GM23338 (cell line): ENCODE results near the gene TMEM30A. TPM values are rescaled to one million over a fixed set of nuclear protein-coding genes. Genes with fewer than 3 reads are reported as not detected.
A peak's percentile ranks its signal among the peaks of the same experiment; 100 is the strongest.

ENCODE experiments used
- ATAC-seq: fragments of 200-7000 bp; cut with Tn5 transposase; 3 replicates; pipeline ENCODE4 v1.9.1; 2020
- DNase-seq: peaks from one replicate; pipeline ENCODE4 v3.0.0-alpha.2; 2015; ENCODE audit warnings: low spot score
- H2AFZ ChIP-seq: fragments of 200-600 bp; sonication (generic); 2 replicates; pipeline ENCODE4 v1.8.0; 2016; ENCODE audit warnings: antibody characterized with exemption, mild to moderate bottlenecking, moderate library complexity
- H3F3A ChIP-seq: fragments of 200-600 bp; sonication (generic); replicated peaks from 2 replicates; pipeline ENCODE4 v1.8.0; 2017; ENCODE audit warnings: antibody characterized with exemption, mixed run types, low read depth
- H3K27ac ChIP-seq: fragments of 200-600 bp; sonication (generic); 2 replicates; pipeline ENCODE4 v1.6.1; 2016; ENCODE audit warnings: low read depth
- H3K27me3 ChIP-seq: fragments of 200-600 bp; sonication (generic); 2 replicates; pipeline ENCODE4 v1.8.0; 2016; ENCODE audit warnings: mild to moderate bottlenecking, mixed run types, moderate library complexity; ENCODE audit not compliant: insufficient read depth
- H3K36me3 ChIP-seq: fragments of 200-600 bp; sonication (generic); 2 replicates; pipeline ENCODE4 v1.8.0; 2016; ENCODE audit warnings: mild to moderate bottlenecking; ENCODE audit not compliant: insufficient read depth
- H3K4me1 ChIP-seq: fragments of 200-600 bp; sonication (generic); 2 replicates; pipeline ENCODE4 v1.8.0; 2016; ENCODE audit warnings: mild to moderate bottlenecking, moderate library complexity; ENCODE audit not compliant: insufficient read depth
- H3K4me2 ChIP-seq: fragments of 200-600 bp; sonication (generic); 2 replicates; pipeline ENCODE4 v1.7.1; 2017; ENCODE audit warnings: mixed run types
- H3K4me3 ChIP-seq: fragments of 200-600 bp; sonication (generic); 2 replicates; pipeline ENCODE4 v1.6.1; 2016; ENCODE audit warnings: mixed run types
- H3K79me2 ChIP-seq: fragments of 200-600 bp; sonication (generic); replicated peaks from 2 replicates; pipeline ENCODE4 v1.8.0; 2017; ENCODE audit warnings: mild to moderate bottlenecking; ENCODE audit not compliant: insufficient read depth
- H3K9me2 ChIP-seq: fragments of 200-600 bp; sonication (generic); 2 replicates; pipeline ENCODE4 v1.8.0; 2017; ENCODE audit not compliant: insufficient read depth
- H4K20me1 ChIP-seq: fragments of 200-600 bp; sonication (generic); replicated peaks from 2 replicates; pipeline ENCODE4 v1.8.0; 2017; ENCODE audit warnings: mild to moderate bottlenecking; ENCODE audit not compliant: insufficient read depth
- H3K27ac Mint-ChIP-seq: 2 replicates; pipeline ENCODE4 v1.8.0; 2020; ENCODE audit warnings: inconsistent platforms, mild to moderate bottlenecking, moderate library complexity, mixed read lengths
- H3K27me3 Mint-ChIP-seq: 3 replicates; pipeline ENCODE4 v1.8.0; 2022; ENCODE audit warnings: low read depth, mild to moderate bottlenecking, moderate library complexity, mixed read lengths, inconsistent platforms; ENCODE audit not compliant: insufficient read depth, poor library complexity
- H3K36me3 Mint-ChIP-seq: 3 replicates; pipeline ENCODE4 v1.8.0; 2021; ENCODE audit warnings: low read depth, mild to moderate bottlenecking, inconsistent platforms, moderate library complexity, mixed read lengths
- H3K4me1 Mint-ChIP-seq: 3 replicates; pipeline ENCODE4 v1.8.0; 2020; ENCODE audit warnings: mild to moderate bottlenecking, inconsistent platforms, mixed read lengths
- H3K4me3 Mint-ChIP-seq: 3 replicates; pipeline ENCODE4 v1.8.0; 2021; ENCODE audit warnings: moderate library complexity, mild to moderate bottlenecking, inconsistent platforms, mixed read lengths
- H3K9me3 Mint-ChIP-seq: 3 replicates; pipeline ENCODE4 v1.8.0; 2020; ENCODE audit warnings: moderate library complexity, mild to moderate bottlenecking, inconsistent platforms, mixed read lengths
- NANOG ChIP-seq: IDR thresholded peaks from 2 replicates; pipeline ENCODE4 v1.6.1; 2016; ENCODE audit warnings: antibody characterized with exemption, borderline replicate concordance
- polyA plus RNA-seq: library from polyadenylated mRNA; unstranded; fragments of >200 nt; fragmentation: Nextera tagmentation; extraction: Ambion mirVana; gene quantifications from 2 replicates; pipeline ENCODE4 v1.2.1, GENCODE V29; 2016
- total RNA-seq: library from RNA; depleted of rRNA; stranded (reverse); fragments of >200 nt; shearing (Covaris generic); gene quantifications from 2 replicates; pipeline ENCODE4 v1.2.3, GENCODE V29; 2014
- TF ChIP-seq, protein P1 (sequence below): fragments of 250-450 bp; sonication (Bioruptor Pico); IDR thresholded peaks from 2 replicates; pipeline ENCODE4 v1.5.0; 2020; ENCODE audit warnings: mild to moderate bottlenecking, moderate library complexity
- TF ChIP-seq, protein P2 (sequence below), 2 experiments: fragments of 200-600 bp in 1 of 2; sonication (generic) in 1 of 2; conservative IDR thresholded peaks; 2 replicates each; pipeline versions ENCODE4 v1.5.1 to v1.6.1; 2016 to 2017; ENCODE audit warnings: antibody characterized with exemption in 2 of 2, low read depth in 2 of 2, mild to moderate bottlenecking in 2 of 2, moderate library complexity in 1 of 2
- TF ChIP-seq, protein P3 (sequence below): IDR thresholded peaks from one replicate; pipeline ENCODE4 v1.6.1; 2018; ENCODE audit warnings: antibody characterized with exemption; ENCODE audit not compliant: unreplicated experiment
- TF ChIP-seq, protein P4 (sequence below): IDR thresholded peaks from 2 replicates; pipeline ENCODE4 v1.6.1; 2016; ENCODE audit warnings: antibody characterized with exemption

TMEM30A gene
- total and polyA plus RNA-seq, 2 experiments from 2014 or later: 61.7 to 99.9 TPM

DNA sequence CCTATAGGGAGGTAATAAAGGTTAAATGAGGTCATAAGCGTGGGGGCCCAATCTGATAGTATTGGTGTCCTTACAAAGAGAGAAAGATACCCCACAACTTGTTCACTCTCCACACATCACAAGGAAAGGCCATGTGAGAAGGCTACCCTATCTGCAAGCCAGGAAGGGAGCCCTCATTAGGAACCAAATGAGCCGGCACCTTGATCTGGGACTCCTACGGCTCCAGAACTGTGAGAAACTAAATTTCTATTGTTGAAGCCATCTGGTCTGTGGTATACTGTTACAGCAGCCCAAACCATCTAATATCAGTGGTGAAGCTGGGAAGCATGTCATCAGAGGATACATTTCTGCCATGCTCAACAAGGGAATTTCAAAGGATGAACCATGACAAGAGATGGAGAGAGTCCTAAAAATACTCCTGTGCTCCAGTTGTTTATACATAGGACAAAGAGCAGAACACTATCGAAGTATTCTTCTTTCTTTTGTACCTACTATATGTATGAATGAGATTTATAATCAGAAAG lies 51.4 kb downstream of the TMEM30A start:
- H3K9me3 Mint-ChIP-seq: no peaks in the 10 kb centered on the region
- Histone ChIP-seq H3K4me2 (no peak overlapping the region), H4K20me1 (no peaks in the 10 kb centered on the region; the same call in 1 of the 2 replicates), H2AFZ (no peak overlapping the region), H3K36me3 (no peaks in the 10 kb centered on the region; the same call in 1 of the 2 replicates), H3K27me3 (no peaks in the 10 kb centered on the region), H3K79me2 (no peaks in the 10 kb centered on the region), H3K4me3 (no peak overlapping the region), H3K4me1 (peaks cover 23% of the 10 kb centered on the region), H3K9me2 (no peaks in the 10 kb centered on the region), H3F3A (no peaks in the 10 kb centered on the region; the same call in 1 of the 2 replicates), H3K27ac (no peak overlapping the region)
- no peak for TF ChIP-seq NANOG
- TF ChIP-seq, protein P1, sequence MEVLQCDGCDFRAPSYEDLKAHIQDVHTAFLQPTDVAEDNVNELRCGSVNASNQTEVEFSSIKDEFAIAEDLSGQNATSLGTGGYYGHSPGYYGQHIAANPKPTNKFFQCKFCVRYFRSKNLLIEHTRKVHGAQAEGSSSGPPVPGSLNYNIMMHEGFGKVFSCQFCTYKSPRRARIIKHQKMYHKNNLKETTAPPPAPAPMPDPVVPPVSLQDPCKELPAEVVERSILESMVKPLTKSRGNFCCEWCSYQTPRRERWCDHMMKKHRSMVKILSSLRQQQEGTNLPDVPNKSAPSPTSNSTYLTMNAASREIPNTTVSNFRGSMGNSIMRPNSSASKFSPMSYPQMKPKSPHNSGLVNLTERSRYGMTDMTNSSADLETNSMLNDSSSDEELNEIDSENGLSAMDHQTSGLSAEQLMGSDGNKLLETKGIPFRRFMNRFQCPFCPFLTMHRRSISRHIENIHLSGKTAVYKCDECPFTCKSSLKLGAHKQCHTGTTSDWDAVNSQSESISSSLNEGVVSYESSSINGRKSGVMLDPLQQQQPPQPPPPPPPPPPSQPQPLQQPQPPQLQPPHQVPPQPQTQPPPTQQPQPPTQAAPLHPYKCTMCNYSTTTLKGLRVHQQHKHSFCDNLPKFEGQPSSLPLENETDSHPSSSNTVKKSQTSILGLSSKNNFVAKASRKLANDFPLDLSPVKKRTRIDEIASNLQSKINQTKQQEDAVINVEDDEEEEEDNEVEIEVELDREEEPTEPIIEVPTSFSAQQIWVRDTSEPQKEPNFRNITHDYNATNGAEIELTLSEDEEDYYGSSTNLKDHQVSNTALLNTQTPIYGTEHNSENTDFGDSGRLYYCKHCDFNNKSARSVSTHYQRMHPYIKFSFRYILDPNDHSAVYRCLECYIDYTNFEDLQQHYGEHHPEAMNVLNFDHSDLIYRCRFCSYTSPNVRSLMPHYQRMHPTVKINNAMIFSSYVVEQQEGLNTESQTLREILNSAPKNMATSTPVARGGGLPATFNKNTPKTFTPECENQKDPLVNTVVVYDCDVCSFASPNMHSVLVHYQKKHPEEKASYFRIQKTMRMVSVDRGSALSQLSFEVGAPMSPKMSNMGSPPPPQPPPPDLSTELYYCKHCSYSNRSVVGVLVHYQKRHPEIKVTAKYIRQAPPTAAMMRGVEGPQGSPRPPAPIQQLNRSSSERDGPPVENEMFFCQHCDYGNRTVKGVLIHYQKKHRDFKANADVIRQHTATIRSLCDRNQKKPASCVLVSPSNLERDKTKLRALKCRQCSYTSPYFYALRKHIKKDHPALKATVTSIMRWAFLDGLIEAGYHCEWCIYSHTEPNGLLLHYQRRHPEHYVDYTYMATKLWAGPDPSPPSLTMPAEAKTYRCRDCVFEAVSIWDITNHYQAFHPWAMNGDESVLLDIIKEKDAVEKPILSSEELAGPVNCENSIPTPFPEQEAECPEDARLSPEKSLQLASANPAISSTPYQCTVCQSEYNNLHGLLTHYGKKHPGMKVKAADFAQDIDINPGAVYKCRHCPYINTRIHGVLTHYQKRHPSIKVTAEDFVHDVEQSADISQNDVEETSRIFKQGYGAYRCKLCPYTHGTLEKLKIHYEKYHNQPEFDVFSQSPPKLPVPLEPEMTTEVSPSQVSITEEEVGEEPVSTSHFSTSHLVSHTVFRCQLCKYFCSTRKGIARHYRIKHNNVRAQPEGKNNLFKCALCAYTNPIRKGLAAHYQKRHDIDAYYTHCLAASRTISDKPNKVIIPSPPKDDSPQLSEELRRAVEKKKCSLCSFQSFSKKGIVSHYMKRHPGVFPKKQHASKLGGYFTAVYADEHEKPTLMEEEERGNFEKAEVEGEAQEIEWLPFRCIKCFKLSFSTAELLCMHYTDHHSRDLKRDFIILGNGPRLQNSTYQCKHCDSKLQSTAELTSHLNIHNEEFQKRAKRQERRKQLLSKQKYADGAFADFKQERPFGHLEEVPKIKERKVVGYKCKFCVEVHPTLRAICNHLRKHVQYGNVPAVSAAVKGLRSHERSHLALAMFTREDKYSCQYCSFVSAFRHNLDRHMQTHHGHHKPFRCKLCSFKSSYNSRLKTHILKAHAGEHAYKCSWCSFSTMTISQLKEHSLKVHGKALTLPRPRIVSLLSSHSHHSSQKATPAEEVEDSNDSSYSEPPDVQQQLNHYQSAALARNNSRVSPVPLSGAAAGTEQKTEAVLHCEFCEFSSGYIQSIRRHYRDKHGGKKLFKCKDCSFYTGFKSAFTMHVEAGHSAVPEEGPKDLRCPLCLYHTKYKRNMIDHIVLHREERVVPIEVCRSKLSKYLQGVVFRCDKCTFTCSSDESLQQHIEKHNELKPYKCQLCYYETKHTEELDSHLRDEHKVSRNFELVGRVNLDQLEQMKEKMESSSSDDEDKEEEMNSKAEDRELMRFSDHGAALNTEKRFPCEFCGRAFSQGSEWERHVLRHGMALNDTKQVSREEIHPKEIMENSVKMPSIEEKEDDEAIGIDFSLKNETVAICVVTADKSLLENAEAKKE: no peak
- TF ChIP-seq, protein P2, sequence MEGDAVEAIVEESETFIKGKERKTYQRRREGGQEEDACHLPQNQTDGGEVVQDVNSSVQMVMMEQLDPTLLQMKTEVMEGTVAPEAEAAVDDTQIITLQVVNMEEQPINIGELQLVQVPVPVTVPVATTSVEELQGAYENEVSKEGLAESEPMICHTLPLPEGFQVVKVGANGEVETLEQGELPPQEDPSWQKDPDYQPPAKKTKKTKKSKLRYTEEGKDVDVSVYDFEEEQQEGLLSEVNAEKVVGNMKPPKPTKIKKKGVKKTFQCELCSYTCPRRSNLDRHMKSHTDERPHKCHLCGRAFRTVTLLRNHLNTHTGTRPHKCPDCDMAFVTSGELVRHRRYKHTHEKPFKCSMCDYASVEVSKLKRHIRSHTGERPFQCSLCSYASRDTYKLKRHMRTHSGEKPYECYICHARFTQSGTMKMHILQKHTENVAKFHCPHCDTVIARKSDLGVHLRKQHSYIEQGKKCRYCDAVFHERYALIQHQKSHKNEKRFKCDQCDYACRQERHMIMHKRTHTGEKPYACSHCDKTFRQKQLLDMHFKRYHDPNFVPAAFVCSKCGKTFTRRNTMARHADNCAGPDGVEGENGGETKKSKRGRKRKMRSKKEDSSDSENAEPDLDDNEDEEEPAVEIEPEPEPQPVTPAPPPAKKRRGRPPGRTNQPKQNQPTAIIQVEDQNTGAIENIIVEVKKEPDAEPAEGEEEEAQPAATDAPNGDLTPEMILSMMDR (conservative IDR thresholded peaks at IDR 0.05; ENCODE audit: low read depth in 2 of 2): no peak
- TF ChIP-seq, protein P3, sequence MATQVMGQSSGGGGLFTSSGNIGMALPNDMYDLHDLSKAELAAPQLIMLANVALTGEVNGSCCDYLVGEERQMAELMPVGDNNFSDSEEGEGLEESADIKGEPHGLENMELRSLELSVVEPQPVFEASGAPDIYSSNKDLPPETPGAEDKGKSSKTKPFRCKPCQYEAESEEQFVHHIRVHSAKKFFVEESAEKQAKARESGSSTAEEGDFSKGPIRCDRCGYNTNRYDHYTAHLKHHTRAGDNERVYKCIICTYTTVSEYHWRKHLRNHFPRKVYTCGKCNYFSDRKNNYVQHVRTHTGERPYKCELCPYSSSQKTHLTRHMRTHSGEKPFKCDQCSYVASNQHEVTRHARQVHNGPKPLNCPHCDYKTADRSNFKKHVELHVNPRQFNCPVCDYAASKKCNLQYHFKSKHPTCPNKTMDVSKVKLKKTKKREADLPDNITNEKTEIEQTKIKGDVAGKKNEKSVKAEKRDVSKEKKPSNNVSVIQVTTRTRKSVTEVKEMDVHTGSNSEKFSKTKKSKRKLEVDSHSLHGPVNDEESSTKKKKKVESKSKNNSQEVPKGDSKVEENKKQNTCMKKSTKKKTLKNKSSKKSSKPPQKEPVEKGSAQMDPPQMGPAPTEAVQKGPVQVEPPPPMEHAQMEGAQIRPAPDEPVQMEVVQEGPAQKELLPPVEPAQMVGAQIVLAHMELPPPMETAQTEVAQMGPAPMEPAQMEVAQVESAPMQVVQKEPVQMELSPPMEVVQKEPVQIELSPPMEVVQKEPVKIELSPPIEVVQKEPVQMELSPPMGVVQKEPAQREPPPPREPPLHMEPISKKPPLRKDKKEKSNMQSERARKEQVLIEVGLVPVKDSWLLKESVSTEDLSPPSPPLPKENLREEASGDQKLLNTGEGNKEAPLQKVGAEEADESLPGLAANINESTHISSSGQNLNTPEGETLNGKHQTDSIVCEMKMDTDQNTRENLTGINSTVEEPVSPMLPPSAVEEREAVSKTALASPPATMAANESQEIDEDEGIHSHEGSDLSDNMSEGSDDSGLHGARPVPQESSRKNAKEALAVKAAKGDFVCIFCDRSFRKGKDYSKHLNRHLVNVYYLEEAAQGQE: no peak
- TF ChIP-seq, protein P4, sequence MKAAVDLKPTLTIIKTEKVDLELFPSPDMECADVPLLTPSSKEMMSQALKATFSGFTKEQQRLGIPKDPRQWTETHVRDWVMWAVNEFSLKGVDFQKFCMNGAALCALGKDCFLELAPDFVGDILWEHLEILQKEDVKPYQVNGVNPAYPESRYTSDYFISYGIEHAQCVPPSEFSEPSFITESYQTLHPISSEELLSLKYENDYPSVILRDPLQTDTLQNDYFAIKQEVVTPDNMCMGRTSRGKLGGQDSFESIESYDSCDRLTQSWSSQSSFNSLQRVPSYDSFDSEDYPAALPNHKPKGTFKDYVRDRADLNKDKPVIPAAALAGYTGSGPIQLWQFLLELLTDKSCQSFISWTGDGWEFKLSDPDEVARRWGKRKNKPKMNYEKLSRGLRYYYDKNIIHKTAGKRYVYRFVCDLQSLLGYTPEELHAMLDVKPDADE: no peak
- ATAC-seq (peak; percentile 87), DNase-seq (peak; percentile 52)
- H3K27me3 Mint-ChIP-seq: peaks cover 2% of the 10 kb centered on the region
- H3K27ac Mint-ChIP-seq: no peak overlapping the region
- H3K4me1 Mint-ChIP-seq: peaks cover 43% of the 10 kb centered on the region
- H3K36me3 Mint-ChIP-seq: peaks cover 14% of the 10 kb centered on the region; the same call in 2 of the 3 replicates
- no peak overlapping the region for H3K4me3 Mint-ChIP-seq
